ENCODE results near the gene MLIP. TPM values are rescaled to one million over a fixed set of nuclear protein-coding genes. Genes with fewer than 3 reads are reported as not detected.

Gene MLIP
- total and polyA plus RNA-seq, 2 of the 13 experiments (the other 11 are each of a cell fraction or from before 2014, with no cell fraction given) = 0.08 to 0.33 TPM

- BruUV-seq (replicated peaks) = no TSS peak
- no peaks in the 10 kb centered on the region for H3K9me3 ChIP-seq (ENCODE audit: low read length)
- no peaks in the 10 kb centered on the region for H3K36me3 ChIP-seq (replicated peaks in 1 of 2; ENCODE audit: control insufficient read depth in 1 of 2, insufficient read depth in 2 of 2, low read length in 2 of 2)
- H3K4me1 ChIP-seq (ENCODE audit: insufficient read depth, low read length) = peaks cover 13% of the 10 kb centered on the region
- no peak overlapping the region for H3K4me2 ChIP-seq (ENCODE audit: low read depth, low read length)
- in situ Hi-C loops (cut with HindIII; ENCODE audit: extremely low pct_ligation_motif_present, low pct_unique_long_range_greater_than_20kb) (no loop called here), intact Hi-C loops (cut with micrococcal nuclease; ENCODE audit: unreplicated experiment) (no loop called here)
- ChIA-PET CTCF (ENCODE audit: low intra/inter-chr PET ratio, low total read pairs) (no interaction called here), POLR2A (no interaction called here)
- no peak overlapping the region for H3K27ac ChIP-seq (ENCODE audit: extremely low read length, insufficient read depth, low read length)
- no peak for ATAC-seq
- no peak for DNase-seq (ENCODE audit: low spot score)
- H2AFZ ChIP-seq (ENCODE audit: low read length) = no peak overlapping the region
- H3K79me2 ChIP-seq (ENCODE audit: insufficient read depth, low read length) = no peaks in the 10 kb centered on the region
- TF ChIP-seq PLRG1 (conservative IDR thresholded peaks at IDR 0.05) (no peak), SNAI1 (CRISPR knock-in tag; IDR thresholded peaks at IDR 0.05; ENCODE audit: borderline replicate concordance) (no peak), ZNF12 (CRISPR knock-in tag; IDR thresholded peaks at IDR 0.05) (no peak), HOMEZ (CRISPR knock-in tag; IDR thresholded peaks at IDR 0.05; ENCODE audit: low read depth) (no peak), ZMYM2 (CRISPR knock-in tag; IDR thresholded peaks at IDR 0.05) (no peak), PBX2 (CRISPR knock-in tag; IDR thresholded peaks at IDR 0.05) (no peak), UBTF (CRISPR knock-in tag; IDR thresholded peaks at IDR 0.05) (no peak), ZFP90 (CRISPR knock-in tag; IDR thresholded peaks at IDR 0.05; ENCODE audit: borderline replicate concordance) (no peak), ZNF558 (CRISPR knock-in tag; IDR thresholded peaks at IDR 0.05; ENCODE audit: borderline replicate concordance) (no peak), TCF12 (IDR thresholded peaks at IDR 0.05) (no peak), TCF12 (CRISPR knock-in tag; IDR thresholded peaks at IDR 0.05) (no peak), ZNF343 (CRISPR knock-in tag; IDR thresholded peaks at IDR 0.05) (no peak), CREBL2 (CRISPR knock-in tag; IDR thresholded peaks at IDR 0.05; ENCODE audit: borderline replicate concordance) (no peak), ZBTB33 (CRISPR knock-in tag; IDR thresholded peaks at IDR 0.05) (no peak), POLR2AphosphoS2 (IDR thresholded peaks at IDR 0.05; ENCODE audit: low read depth, low read length) (no peak), SNAPC5 (CRISPR knock-in tag; IDR thresholded peaks at IDR 0.05; ENCODE audit: borderline replicate concordance) (no peak)
- no peak for FAIRE-seq
- H3K4me3 ChIP-seq (replicated peaks in 1 of 3; ENCODE audit: insufficient read depth in 1 of 3, low read depth in 2 of 3, low read length in 3 of 3) = no peak overlapping the region
- H3K27me3 ChIP-seq (ENCODE audit: control insufficient read depth in 1 of 2, insufficient read depth in 2 of 2, low read length in 2 of 2) = no peaks in the 10 kb centered on the region
- no peaks in the 10 kb centered on the region for H4K20me1 ChIP-seq (ENCODE audit: insufficient read depth, low read length)
- H3K9ac ChIP-seq (ENCODE audit: insufficient read depth, low read depth, low read length) = no peak overlapping the region
- 53% methylated on average over 6 of the region's 6 CpGs for WGBS (ENCODE audit: low lambda C conversion rate)
Measured at GRCh38 chr6:54093326-54093948, 17.8 kb upstream of the MLIP start.
